GM18870 (cell line): ENCODE data around the gene GALNT16.
"Not testable (repeated sequence)": the region's sequence is repeated elsewhere in the genome, so short reads cannot be mapped to it uniquely, and the experiment has no call there.

ENCODE experiments used
- ATAC-seq: cut with Tn5 transposase; IDR thresholded peaks from one replicate; pipeline ENCODE4 v1.9.1; 2021; ENCODE audit warnings: moderate library complexity; ENCODE audit not compliant: unreplicated experiment

The GALNT16 gene

GRCh38 chr14:69259527-69260189 is at the start of gene GALNT16:
Gene GALNT16 (plus strand): TSS chr14:69260158. CDS start chr14:69260291, 133 bp downstream.
- ATAC-seq, result no peak

GRCh38 chr14:69214393-69214792 is 45.6 kb upstream of the GALNT16 start:
- ATAC-seq, result no peak

GRCh38 chr14:69217663-69218062 is 42.3 kb upstream of the GALNT16 start:
- not testable (repeated sequence) for ATAC-seq

GRCh38 chr14:69224946-69225345 is 35.0 kb upstream of the GALNT16 start:
- no peak for ATAC-seq

GRCh38 chr14:69226178-69226577 is 33.8 kb upstream of the GALNT16 start:
- no peak for ATAC-seq

GRCh38 chr14:69226736-69227135 is 33.2 kb upstream of the GALNT16 start:
- ATAC-seq, result no peak

GRCh38 chr14:69231486-69231885 is 28.5 kb upstream of the GALNT16 start:
- ATAC-seq, result no peak

GRCh38 chr14:69232388-69232787 is 27.6 kb upstream of the GALNT16 start:
- ATAC-seq, result no peak

GRCh38 chr14:69234106-69234505 is 25.9 kb upstream of the GALNT16 start:
- no peak for ATAC-seq

- ATAC-seq, result no peak
Measured at GRCh38 chr14:69235708-69236107, 24.2 kb upstream of the GALNT16 start.

GRCh38 chr14:69237142-69237541 is 22.8 kb upstream of the GALNT16 start:
- ATAC-seq, result no peak

- ATAC-seq, result no peak
Measured at GRCh38 chr14:69237584-69237983, 22.4 kb upstream of the GALNT16 start.

GRCh38 chr14:69238883-69239282 is 21.1 kb upstream of the GALNT16 start:
- ATAC-seq, result no peak

GRCh38 chr14:69240527-69241173 is 19.3 kb upstream of the GALNT16 start:
- no peak for ATAC-seq

GRCh38 chr14:69241577-69241976 is 18.4 kb upstream of the GALNT16 start:
- no peak for ATAC-seq

- no peak for ATAC-seq
Measured at GRCh38 chr14:69242311-69243224, 17.4 kb upstream of the GALNT16 start.

- no peak for ATAC-seq
Measured at GRCh38 chr14:69244946-69245345, 15.0 kb upstream of the GALNT16 start.

GRCh38 chr14:69246331-69246730 is 13.6 kb upstream of the GALNT16 start:
- ATAC-seq, result no peak

- no peak for ATAC-seq
Measured at GRCh38 chr14:69247676-69248440, 12.1 kb upstream of the GALNT16 start.

GRCh38 chr14:69249603-69250002 is 10.4 kb upstream of the GALNT16 start:
- ATAC-seq, result no peak

- no peak for ATAC-seq
Measured at GRCh38 chr14:69252851-69253250, 7.1 kb upstream of the GALNT16 start.
